Neural progenitor cell (in vitro differentiated cells): ENCODE results near the gene NCAM1.

Experiments used
- EZH2 ChIP-seq: fragments of 200-600 bp; sonication (generic); IDR thresholded peaks from 2 replicates; pipeline ENCODE4 v1.6.1; 2017; ENCODE audit warnings: antibody characterized with exemption, mild to moderate bottlenecking, moderate library complexity
- EZH2phosphoT487 ChIP-seq: fragments of 200-600 bp; sonication (generic); IDR thresholded peaks from 2 replicates; pipeline ENCODE4 v1.6.1; 2017; ENCODE audit warnings: antibody characterized with exemption
- TF ChIP-seq, protein P1 (sequence below): fragments of 200-600 bp; sonication (generic); IDR thresholded peaks from 2 replicates; pipeline ENCODE4 v1.5.1; 2017; ENCODE audit warnings: antibody characterized with exemption, mild to moderate bottlenecking

DNA sequence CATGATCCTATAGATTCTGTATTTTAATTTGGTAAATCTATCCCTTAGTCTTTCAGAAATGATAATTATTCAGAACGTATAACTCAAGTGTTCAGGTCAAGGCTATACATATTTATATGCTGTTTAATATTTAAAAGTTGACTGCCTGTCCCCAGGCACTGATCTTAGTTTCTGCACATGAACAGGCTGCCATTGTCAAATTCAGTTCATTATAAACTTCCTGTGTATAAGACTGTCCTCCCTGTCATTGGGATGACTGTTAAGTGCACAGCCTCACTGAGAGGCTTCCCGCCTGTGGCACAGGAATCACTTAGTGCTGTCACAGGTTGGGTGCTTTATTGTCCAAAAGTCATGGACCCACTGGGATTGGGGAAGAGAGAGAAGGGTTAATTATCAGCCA, 261.0 kb downstream of the NCAM1 start:
- TF ChIP-seq, protein P1, sequence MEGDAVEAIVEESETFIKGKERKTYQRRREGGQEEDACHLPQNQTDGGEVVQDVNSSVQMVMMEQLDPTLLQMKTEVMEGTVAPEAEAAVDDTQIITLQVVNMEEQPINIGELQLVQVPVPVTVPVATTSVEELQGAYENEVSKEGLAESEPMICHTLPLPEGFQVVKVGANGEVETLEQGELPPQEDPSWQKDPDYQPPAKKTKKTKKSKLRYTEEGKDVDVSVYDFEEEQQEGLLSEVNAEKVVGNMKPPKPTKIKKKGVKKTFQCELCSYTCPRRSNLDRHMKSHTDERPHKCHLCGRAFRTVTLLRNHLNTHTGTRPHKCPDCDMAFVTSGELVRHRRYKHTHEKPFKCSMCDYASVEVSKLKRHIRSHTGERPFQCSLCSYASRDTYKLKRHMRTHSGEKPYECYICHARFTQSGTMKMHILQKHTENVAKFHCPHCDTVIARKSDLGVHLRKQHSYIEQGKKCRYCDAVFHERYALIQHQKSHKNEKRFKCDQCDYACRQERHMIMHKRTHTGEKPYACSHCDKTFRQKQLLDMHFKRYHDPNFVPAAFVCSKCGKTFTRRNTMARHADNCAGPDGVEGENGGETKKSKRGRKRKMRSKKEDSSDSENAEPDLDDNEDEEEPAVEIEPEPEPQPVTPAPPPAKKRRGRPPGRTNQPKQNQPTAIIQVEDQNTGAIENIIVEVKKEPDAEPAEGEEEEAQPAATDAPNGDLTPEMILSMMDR: no peak
- TF ChIP-seq EZH2 (no peak), EZH2phosphoT487 (no peak)
